Trophoblast cell (in vitro differentiated cells and primary cell): ENCODE measurements around the gene DNAJC24.

Experiments
- DNase-seq, 2 donors: peaks; one replicate each; pipeline ENCODE4 v3.0.0-alpha.2; 2016
- H2AFZ ChIP-seq: 2 replicates; pipeline ENCODE4 v1.6.1; 2013; ENCODE audit warnings: low read length, moderate library complexity, mild to moderate bottlenecking; ENCODE audit not compliant: insufficient read depth, poor library complexity
- H2AK5ac ChIP-seq: 2 replicates; pipeline ENCODE4 v1.6.1; 2013; ENCODE audit warnings: mild to moderate bottlenecking, low read length
- H2BK120ac ChIP-seq: 2 replicates; pipeline ENCODE4 v1.6.1; 2013; ENCODE audit warnings: low read length, mild to moderate bottlenecking, moderate library complexity; ENCODE audit not compliant: insufficient read depth, poor library complexity
- H2BK12ac ChIP-seq: 2 replicates; pipeline ENCODE4 v1.6.1; 2013; ENCODE audit warnings: mild to moderate bottlenecking, low read length, moderate library complexity
- H2BK5ac ChIP-seq: 2 replicates; pipeline ENCODE4 v1.6.1; 2013; ENCODE audit warnings: low read length, low read depth, moderate library complexity, mild to moderate bottlenecking; ENCODE audit not compliant: poor library complexity
- H3K14ac ChIP-seq: 2 replicates; pipeline ENCODE4 v1.6.1; 2013; ENCODE audit warnings: mild to moderate bottlenecking, low read length
- H3K18ac ChIP-seq: 2 replicates; pipeline ENCODE4 v1.6.1; 2013; ENCODE audit warnings: mild to moderate bottlenecking, low read length
- H3K23ac ChIP-seq: 2 replicates; pipeline ENCODE4 v1.6.1; 2013; ENCODE audit warnings: low read length
- H3K27ac ChIP-seq: 2 replicates; pipeline ENCODE4 v1.5.1; 2013; ENCODE audit warnings: low read depth, mild to moderate bottlenecking, inconsistent platforms, low read length, moderate library complexity
- H3K27me3 ChIP-seq: 2 replicates; pipeline ENCODE4 v1.6.1; 2013; ENCODE audit warnings: inconsistent platforms, mild to moderate bottlenecking, low read length, moderate library complexity; ENCODE audit not compliant: insufficient read depth
- H3K36me3 ChIP-seq, 2 experiments: 1 replicate in 1 of 2; 2 replicates in 1 of 2; pipeline ENCODE4 v1.6.1; 2013; ENCODE audit warnings: low read length in 2 of 2, mild to moderate bottlenecking in 2 of 2, moderate library complexity in 1 of 2; ENCODE audit not compliant: insufficient read depth in 2 of 2, control insufficient read depth in 1 of 2
- H3K4ac ChIP-seq: 2 replicates; pipeline ENCODE4 v1.6.1; 2013; ENCODE audit warnings: low read depth, mild to moderate bottlenecking, low read length, moderate library complexity
- H3K4me1 ChIP-seq, 2 experiments: 1 replicate in 1 of 2; 2 replicates in 1 of 2; pipeline ENCODE4 v1.6.1; 2013; ENCODE audit warnings: low read length in 2 of 2, mild to moderate bottlenecking in 2 of 2, moderate library complexity in 1 of 2; ENCODE audit not compliant: insufficient read depth in 2 of 2, control insufficient read depth in 1 of 2
- H3K4me2 ChIP-seq: 2 replicates; pipeline ENCODE4 v1.6.1; 2013; ENCODE audit warnings: inconsistent platforms, mild to moderate bottlenecking, low read length, moderate library complexity
- H3K4me3 ChIP-seq: 2 replicates; pipeline ENCODE4 v1.5.1; 2013; ENCODE audit warnings: mild to moderate bottlenecking, low read depth, low read length, inconsistent platforms
- H3K79me1 ChIP-seq: one replicate; pipeline ENCODE4 v1.6.1; 2013; ENCODE audit warnings: low read length
- H3K79me2 ChIP-seq: 2 replicates; pipeline ENCODE4 v1.6.1; 2013; ENCODE audit warnings: low read length, mild to moderate bottlenecking; ENCODE audit not compliant: control insufficient read depth, insufficient read depth, poor library complexity
- H3K9ac ChIP-seq: 2 replicates; pipeline ENCODE4 v1.6.1; 2013; ENCODE audit warnings: mild to moderate bottlenecking, low read length
- H3K9me3 ChIP-seq: 2 replicates; pipeline ENCODE4 v1.6.1; 2013; ENCODE audit warnings: low read depth, mild to moderate bottlenecking, control low read depth, inconsistent platforms, low read length; ENCODE audit not compliant: insufficient read depth
- H4K12ac ChIP-seq: 2 replicates; pipeline ENCODE4 v1.6.1; 2013; ENCODE audit warnings: low read depth, mild to moderate bottlenecking, low read length, moderate library complexity
- H4K8ac ChIP-seq: 2 replicates; pipeline ENCODE4 v1.6.1; 2013; ENCODE audit warnings: low read depth, mild to moderate bottlenecking, low read length, moderate library complexity
- H4K91ac ChIP-seq: one replicate; pipeline ENCODE4 v1.6.1; 2013; ENCODE audit warnings: low read depth, mild to moderate bottlenecking, low read length, moderate library complexity
- WGBS: extraction: QIAGEN DNeasy Blood & Tissue Kit; methylation state at CpG from one replicate; pipeline ENCODE4 v1.1.7; 2013; ENCODE audit warnings: missing lambda C conversion rate; ENCODE audit not compliant: insufficient read length, insufficient coverage; ENCODE audit errors: extremely low coverage; 5-methylcytosine and 5-hydroxymethylcytosine counted together

The DNAJC24 gene

DNA sequence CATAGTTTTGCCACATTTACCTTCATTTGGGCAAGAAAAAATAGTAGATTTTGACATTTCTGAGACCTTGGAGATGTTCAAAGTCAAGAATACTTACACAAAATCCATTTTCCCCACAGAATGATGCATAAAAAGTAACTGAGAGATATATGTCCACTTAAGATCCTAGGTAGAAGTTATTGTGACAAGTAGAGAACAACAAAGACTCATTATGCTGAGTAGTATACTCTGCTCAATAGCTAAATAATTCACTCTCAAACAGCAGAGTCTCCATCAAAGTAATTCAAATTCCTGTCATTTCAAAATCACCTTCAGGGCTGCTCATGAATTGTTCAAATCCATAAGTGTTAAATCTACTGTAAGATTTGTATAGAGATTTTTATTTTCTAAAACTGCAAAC, 104.4 kb downstream of the DNAJC24 start:
- Histone ChIP-seq H3K4ac (no peak overlapping the region), H3K79me1 (no peaks in the 10 kb centered on the region), H3K4me3 (no peak overlapping the region), H2BK5ac (no peak overlapping the region), H3K4me2 (no peak overlapping the region), H2AFZ (no peak overlapping the region), H2AK5ac (no peak overlapping the region), H3K9me3 (no peaks in the 10 kb centered on the region), H3K79me2 (no peaks in the 10 kb centered on the region), H4K12ac (no peak overlapping the region), H3K14ac (no peak overlapping the region), H4K8ac (no peak overlapping the region), H3K18ac (no peak overlapping the region), H4K91ac (no peak overlapping the region), H3K4me1 (no peaks in the 10 kb centered on the region), H3K27me3 (no peaks in the 10 kb centered on the region), H3K9ac (no peak overlapping the region), H3K23ac (no peak overlapping the region), H3K36me3 (no peaks in the 10 kb centered on the region), H2BK12ac (no peak overlapping the region), H3K27ac (no peak overlapping the region), H2BK120ac (no peak overlapping the region)
- DNase-seq: no peak

DNA sequence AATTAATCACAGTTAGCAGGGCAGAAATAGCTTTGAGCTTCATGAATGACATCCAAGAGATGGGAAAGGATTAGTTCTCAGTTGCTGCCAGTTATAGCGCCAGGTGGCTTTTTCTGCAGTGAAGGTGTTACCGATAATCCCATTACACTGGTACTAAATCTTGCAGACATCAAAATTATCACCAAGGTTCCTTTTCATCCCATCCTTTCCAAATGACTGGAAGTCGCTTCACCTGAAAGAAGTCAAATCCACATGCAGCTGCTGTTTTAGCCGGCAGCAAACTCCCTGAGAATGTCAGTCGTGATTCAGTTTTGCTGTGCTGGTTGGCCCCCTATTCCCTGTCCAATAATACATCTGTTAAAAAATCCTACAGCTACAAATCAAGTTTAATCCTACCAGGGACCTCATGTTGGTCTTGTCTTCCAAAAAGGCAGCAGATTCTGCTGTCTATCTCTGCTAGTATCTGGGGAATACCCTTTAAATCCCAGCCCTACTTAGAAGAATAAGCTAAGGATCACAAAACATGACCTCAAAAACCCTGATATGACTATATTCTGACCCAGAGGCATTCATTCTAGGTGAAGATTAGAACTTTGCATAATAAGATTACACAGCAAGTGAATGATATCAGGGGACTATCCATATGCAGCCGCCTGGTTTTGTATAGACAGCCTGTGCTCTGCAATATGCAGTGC, 108.0 kb downstream of the DNAJC24 start:
- no peak overlapping the region for H2BK5ac ChIP-seq
- no peak overlapping the region for H3K27ac ChIP-seq
- H2AK5ac ChIP-seq: no peak overlapping the region
- no peaks in the 10 kb centered on the region for H3K79me1 ChIP-seq
- H3K9me3 ChIP-seq: no peaks in the 10 kb centered on the region
- H3K4me3 ChIP-seq: no peak overlapping the region
- no peaks in the 10 kb centered on the region for H3K4me1 ChIP-seq
- H3K4me2 ChIP-seq: no peak overlapping the region
- H3K14ac ChIP-seq: no peak overlapping the region
- no peak overlapping the region for H3K18ac ChIP-seq
- DNase-seq: no peak
- no peak overlapping the region for H4K91ac ChIP-seq
- no peaks in the 10 kb centered on the region for H3K36me3 ChIP-seq
- H3K4ac ChIP-seq: no peak overlapping the region
- no peak overlapping the region for H4K8ac ChIP-seq
- H3K79me2 ChIP-seq: no peaks in the 10 kb centered on the region
- H3K9ac ChIP-seq: no peak overlapping the region
- no peaks in the 10 kb centered on the region for H3K27me3 ChIP-seq
- no peak overlapping the region for H4K12ac ChIP-seq
- no peak overlapping the region for H2BK120ac ChIP-seq
- WGBS: no CpG with 5 or more reads among the region's 6 CpGs
- H2BK12ac ChIP-seq: no peak overlapping the region
- no peak overlapping the region for H2AFZ ChIP-seq
- H3K23ac ChIP-seq: no peak overlapping the region

- Histone ChIP-seq H3K79me1 (no peaks in the 10 kb centered on the region), H2AK5ac (no peak overlapping the region), H3K79me2 (no peaks in the 10 kb centered on the region), H3K36me3 (no peaks in the 10 kb centered on the region), H3K4me1 (no peaks in the 10 kb centered on the region), H3K9ac (no peak overlapping the region), H4K12ac (no peak overlapping the region), H2AFZ (no peak overlapping the region), H4K91ac (no peak overlapping the region), H3K4ac (no peak overlapping the region), H3K9me3 (no peaks in the 10 kb centered on the region), H3K27me3 (no peaks in the 10 kb centered on the region), H3K4me3 (no peak overlapping the region), H3K14ac (no peak overlapping the region), H3K4me2 (no peak overlapping the region), H2BK120ac (no peak overlapping the region), H4K8ac (no peak overlapping the region), H3K23ac (no peak overlapping the region), H2BK12ac (no peak overlapping the region), H3K18ac (no peak overlapping the region), H3K27ac (no peak overlapping the region), H2BK5ac (no peak overlapping the region)
- no peak for DNase-seq
- no CpG with 5 or more reads among the region's 2 CpGs for WGBS
These were observed 108.5 kb downstream of the DNAJC24 start for GRCh38 chr11:31478223-31478590.

DNA sequence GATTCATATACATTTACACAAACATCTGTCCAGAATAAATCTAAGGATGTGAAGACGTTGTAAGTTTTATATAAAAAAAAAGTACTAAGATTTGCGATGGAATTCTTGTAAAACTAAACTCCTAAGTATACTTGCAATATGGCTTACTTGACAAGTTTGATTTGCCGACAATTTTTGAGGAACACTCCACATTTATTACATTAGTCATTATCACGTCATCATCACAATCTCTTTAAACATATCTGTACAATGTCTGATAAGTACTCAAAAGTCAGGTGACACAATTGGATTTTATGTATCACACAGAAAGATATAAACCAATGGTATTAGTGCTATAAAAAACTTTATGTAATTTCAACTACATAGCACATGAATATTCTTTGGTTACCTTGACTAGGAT, 109.4 kb downstream of the DNAJC24 start:
- no peak overlapping the region for H3K4me2 ChIP-seq
- no peak overlapping the region for H4K12ac ChIP-seq
- no peak overlapping the region for H3K23ac ChIP-seq
- no peak overlapping the region for H2BK12ac ChIP-seq
- H4K91ac ChIP-seq: no peak overlapping the region
- no peak overlapping the region for H2BK5ac ChIP-seq
- H4K8ac ChIP-seq: no peak overlapping the region
- no peak overlapping the region for H2BK120ac ChIP-seq
- H3K4me3 ChIP-seq: no peak overlapping the region
- no peak overlapping the region for H3K18ac ChIP-seq
- H3K79me2 ChIP-seq: no peaks in the 10 kb centered on the region
- no peaks in the 10 kb centered on the region for H3K9me3 ChIP-seq
- no peaks in the 10 kb centered on the region for H3K79me1 ChIP-seq
- no peaks in the 10 kb centered on the region for H3K4me1 ChIP-seq
- no peak overlapping the region for H3K27ac ChIP-seq
- no peak overlapping the region for H2AFZ ChIP-seq
- H3K36me3 ChIP-seq: no peaks in the 10 kb centered on the region
- H2AK5ac ChIP-seq: no peak overlapping the region
- no peak overlapping the region for H3K4ac ChIP-seq
- H3K27me3 ChIP-seq: no peaks in the 10 kb centered on the region
- WGBS: no CpG with 5 or more reads among the region's 4 CpGs
- DNase-seq: no peak
- H3K14ac ChIP-seq: no peak overlapping the region
- H3K9ac ChIP-seq: no peak overlapping the region
